Kidney epithelial cell (primary cell): ENCODE measurements around the gene CD200R1L. TPM values are rescaled to one million over a fixed set of nuclear protein-coding genes. Genes with fewer than 3 reads are reported as not detected.

Experiments used
- DNase-seq: peaks from one replicate; pipeline ENCODE4 v3.0.0-alpha.2; 2010; ENCODE audit warnings: low read depth
- H3K27me3 ChIP-seq: 2 replicates; pipeline ENCODE4 v1.6.0; 2011; ENCODE audit warnings: low read length; ENCODE audit not compliant: control insufficient read depth, insufficient read depth
- H3K36me3 ChIP-seq: 2 replicates; pipeline ENCODE4 v1.5.1; 2011; ENCODE audit warnings: low read length; ENCODE audit not compliant: control insufficient read depth, insufficient read depth
- H3K4me3 ChIP-seq: 2 replicates; pipeline ENCODE4 v1.5.1; 2011; ENCODE audit warnings: low read depth, mild to moderate bottlenecking, control low read depth, low read length
- total RNA-seq: library from RNA; depleted of rRNA; stranded (reverse); fragments of >200 nt; gene quantifications from 2 replicates; pipeline ENCODE4 v1.2.3, GENCODE V29; 2015
- TF ChIP-seq, protein P1 (sequence below): IDR thresholded peaks from 2 replicates; pipeline ENCODE4 v1.5.1; 2011; ENCODE audit warnings: mild to moderate bottlenecking, moderate library complexity, low read length, control low read depth, inconsistent platforms; ENCODE audit not compliant: insufficient read depth, poor library complexity, severe bottlenecking

The CD200R1L gene
- total RNA-seq, 1 donor from 2014 or later = not detected

DNA sequence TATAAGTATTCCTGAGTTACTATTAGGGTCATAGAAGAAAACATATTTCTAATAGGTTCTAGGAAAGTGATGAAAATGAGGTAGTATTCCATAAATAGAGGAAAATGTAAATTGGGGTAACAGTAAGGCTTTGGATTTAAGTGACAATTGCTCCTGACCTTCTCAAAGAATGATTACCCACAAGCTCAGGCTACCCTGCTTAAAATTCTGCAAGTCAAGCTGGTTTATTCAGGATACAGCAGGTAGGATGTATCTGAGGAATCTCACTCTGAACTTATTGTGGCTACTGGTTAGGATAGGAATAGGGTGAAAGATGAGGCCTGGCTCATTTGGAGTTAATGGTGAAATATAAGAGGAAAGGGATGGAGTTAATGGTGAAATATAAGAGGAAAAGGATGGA lies 67.7 kb downstream of the CD200R1L start:
- TF ChIP-seq, protein P1, sequence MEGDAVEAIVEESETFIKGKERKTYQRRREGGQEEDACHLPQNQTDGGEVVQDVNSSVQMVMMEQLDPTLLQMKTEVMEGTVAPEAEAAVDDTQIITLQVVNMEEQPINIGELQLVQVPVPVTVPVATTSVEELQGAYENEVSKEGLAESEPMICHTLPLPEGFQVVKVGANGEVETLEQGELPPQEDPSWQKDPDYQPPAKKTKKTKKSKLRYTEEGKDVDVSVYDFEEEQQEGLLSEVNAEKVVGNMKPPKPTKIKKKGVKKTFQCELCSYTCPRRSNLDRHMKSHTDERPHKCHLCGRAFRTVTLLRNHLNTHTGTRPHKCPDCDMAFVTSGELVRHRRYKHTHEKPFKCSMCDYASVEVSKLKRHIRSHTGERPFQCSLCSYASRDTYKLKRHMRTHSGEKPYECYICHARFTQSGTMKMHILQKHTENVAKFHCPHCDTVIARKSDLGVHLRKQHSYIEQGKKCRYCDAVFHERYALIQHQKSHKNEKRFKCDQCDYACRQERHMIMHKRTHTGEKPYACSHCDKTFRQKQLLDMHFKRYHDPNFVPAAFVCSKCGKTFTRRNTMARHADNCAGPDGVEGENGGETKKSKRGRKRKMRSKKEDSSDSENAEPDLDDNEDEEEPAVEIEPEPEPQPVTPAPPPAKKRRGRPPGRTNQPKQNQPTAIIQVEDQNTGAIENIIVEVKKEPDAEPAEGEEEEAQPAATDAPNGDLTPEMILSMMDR = no peak
- H3K4me3 ChIP-seq = no peak overlapping the region
- H3K27me3 ChIP-seq = no peaks in the 10 kb centered on the region
- DNase-seq = no peak
- H3K36me3 ChIP-seq = no peaks in the 10 kb centered on the region

GRCh38 chr3:112778353-112778948 lies 68.2 kb downstream of the CD200R1L start:
- Histone ChIP-seq H3K36me3 (no peaks in the 10 kb centered on the region), H3K27me3 (no peaks in the 10 kb centered on the region), H3K4me3 (no peak overlapping the region)
- no peak for DNase-seq
- TF ChIP-seq, protein P1 = no peak

GRCh38 chr3:112777811-112778210 lies 68.9 kb downstream of the CD200R1L start:
- Histone ChIP-seq H3K36me3 (no peaks in the 10 kb centered on the region), H3K27me3 (no peaks in the 10 kb centered on the region), H3K4me3 (no peak overlapping the region)
- DNase-seq = no peak
- TF ChIP-seq, protein P1 = no peak

DNA sequence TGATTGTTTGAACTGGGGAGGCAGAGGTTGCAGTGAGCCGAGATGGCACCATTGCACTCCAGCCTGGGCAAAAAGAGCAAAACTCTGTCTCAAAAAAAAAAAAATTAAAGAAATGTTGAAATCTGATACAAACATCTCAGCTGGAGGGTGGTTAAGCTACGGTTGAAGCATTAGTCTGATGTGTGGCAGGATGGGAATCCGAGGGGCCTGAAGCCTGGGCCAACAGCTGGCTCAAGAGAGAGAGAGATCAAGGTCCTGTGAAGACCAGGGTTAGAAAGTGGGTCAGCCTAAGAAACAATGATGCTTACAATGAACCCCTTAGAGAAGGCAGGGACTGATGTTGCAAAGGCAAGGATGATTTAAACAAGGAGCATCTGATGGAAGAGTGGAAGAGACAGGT lies 69.8 kb downstream of the CD200R1L start:
- H3K4me3 ChIP-seq = no peak overlapping the region
- no peaks in the 10 kb centered on the region for H3K36me3 ChIP-seq
- no peaks in the 10 kb centered on the region for H3K27me3 ChIP-seq
- TF ChIP-seq, protein P1 = no peak
- no peak for DNase-seq

DNA sequence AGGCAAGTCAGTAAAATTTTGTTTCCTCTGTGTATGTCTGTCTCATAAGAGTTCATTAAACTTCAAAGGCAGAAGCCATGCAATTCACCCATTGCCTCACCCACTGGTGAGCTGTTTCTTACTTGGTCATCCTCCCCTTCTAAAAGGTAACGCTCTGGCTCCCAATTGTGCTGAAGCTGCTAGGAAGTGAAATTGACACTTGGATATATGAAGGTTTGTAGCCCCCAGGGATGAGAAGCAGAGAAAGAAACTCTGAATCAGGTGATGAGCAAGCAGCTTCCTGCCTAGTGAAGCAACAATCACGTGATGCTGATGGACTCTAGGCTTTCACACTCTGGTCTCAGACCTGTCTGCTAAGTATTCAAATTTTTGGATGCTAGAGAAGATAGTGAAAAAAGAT lies 70.7 kb downstream of the CD200R1L start:
- TF ChIP-seq, protein P1 = no peak
- DNase-seq = no peak
- no peaks in the 10 kb centered on the region for H3K27me3 ChIP-seq
- H3K4me3 ChIP-seq = no peak overlapping the region
- H3K36me3 ChIP-seq = no peaks in the 10 kb centered on the region

GRCh38 chr3:112775011-112775742 lies 71.5 kb downstream of the CD200R1L start:
- Histone ChIP-seq H3K4me3 (no peak overlapping the region), H3K27me3 (no peaks in the 10 kb centered on the region), H3K36me3 (no peaks in the 10 kb centered on the region)
- DNase-seq = no peak
- TF ChIP-seq, protein P1 = no peak
